ENCODE measurements around the gene CCNF.

- TF ChIP-seq JUNB (IDR thresholded peaks at IDR 0.05) (no peak), CTCF (IDR thresholded peaks at IDR 0.05) (no peak), HDAC2 (IDR thresholded peaks at IDR 0.05) (no peak), POLR2A (IDR thresholded peaks at IDR 0.05; ENCODE audit: low read length) (peak; percentile 17; the same call in 1 of the 2 replicates), HOXB13 (CRISPR knock-in tag; IDR thresholded peaks at IDR 0.05; ENCODE audit: low read depth) (no peak), REST (IDR thresholded peaks at IDR 0.05) (no peak), CBX2 (IDR thresholded peaks at IDR 0.05; ENCODE audit: borderline replicate concordance, low read depth) (no peak)
Observed at GRCh38 chr16:2468233-2468724, 39.0 kb downstream of the CCNF start.
